ENCODE measurements around the gene CLPTM1. TPM values are rescaled to one million over a fixed set of nuclear protein-coding genes. Genes with fewer than 3 reads are reported as not detected.

The CLPTM1 gene
- total and polyA plus RNA-seq, 2 of the 8 experiments (the other 6 are each of a cell fraction or from before 2014, with no cell fraction given), result 84.8 to 108 TPM

DNA sequence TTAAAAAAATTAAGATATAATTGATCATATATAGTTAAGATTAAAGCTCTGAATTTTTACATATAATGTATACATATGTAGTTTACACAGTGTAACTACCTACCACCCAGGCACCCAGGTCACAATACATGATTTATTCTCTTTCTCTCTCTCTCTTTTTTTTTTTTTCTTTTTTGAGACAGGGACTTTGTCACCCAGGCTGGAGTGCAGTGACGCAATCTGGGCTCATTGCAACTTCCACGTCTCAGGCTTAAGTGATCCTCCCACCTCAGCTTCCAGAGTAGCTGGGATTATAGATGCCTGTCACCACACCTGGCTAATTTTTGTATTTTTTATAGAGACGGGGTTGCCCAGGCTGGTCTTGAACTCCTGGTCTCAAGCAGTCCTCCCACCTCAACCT is 64.9 kb downstream of the CLPTM1 start (continued):
- TF ChIP-seq USF2 (IDR thresholded peaks at IDR 0.05; ENCODE audit: low read length) (no peak), CHD2 (IDR thresholded peaks at IDR 0.05; ENCODE audit: low read length) (no peak), ATF2 (IDR thresholded peaks at IDR 0.05; ENCODE audit: low read length) (no peak), SRF (IDR thresholded peaks at IDR 0.05; ENCODE audit: low read depth, low read length) (no peak), GTF2F1 (IDR thresholded peaks at IDR 0.05; ENCODE audit: borderline replicate concordance, low read depth, low read length) (no peak), CHD1 (IDR thresholded peaks at IDR 0.05; ENCODE audit: low read depth, low read length) (no peak)
